Common myeloid progenitor, CD34-positive (primary cell): ENCODE measurements around the gene UGT3A1.

Source experiments
- CTCF ChIA-PET: fragments of 350-600 bp; sonication (Branson Sonifier 250); formaldehyde crosslinking; loops from one replicate; lab custom pipeline; 2021; ENCODE audit warnings: antibody characterized with exemption; lab: Charles Lee
- POLR2A ChIA-PET: fragments of 350-600 bp; sonication (Branson Sonifier 250); formaldehyde crosslinking; loops from one replicate; lab custom pipeline; 2021; ENCODE audit warnings: antibody characterized with exemption; lab: Charles Lee
- DNase-seq, 3 donors: peaks; one replicate each; pipeline versions ENCODE4 v3.0.0 to v3.0.0-alpha.2; 2013
- H3K27ac ChIP-seq, 2 experiments: 1 replicate in 1 of 2; 2 replicates in 1 of 2; pipeline ENCODE4 v1.7.0; 2013; ENCODE audit warnings: inconsistent platforms in 2 of 2, low read length in 2 of 2, mild to moderate bottlenecking in 2 of 2, low read depth in 1 of 2, moderate library complexity in 1 of 2; ENCODE audit not compliant: severe bottlenecking in 2 of 2, insufficient read depth in 1 of 2, poor library complexity in 1 of 2
- H3K27me3 ChIP-seq, 5 experiments: replicated peaks in 2 of 5; 1 replicate in 3 of 5; 2 replicates in 2 of 5; pipeline versions ENCODE4 v1.6.1 to v1.7.0; 2013; ENCODE audit warnings: low read length in 4 of 5, mild to moderate bottlenecking in 2 of 5, moderate library complexity in 2 of 5, inconsistent platforms in 1 of 5; ENCODE audit not compliant: insufficient read depth in 5 of 5, control insufficient read depth in 4 of 5
- H3K36me3 ChIP-seq, 4 experiments: 1 replicate in 2 of 4; 2 replicates in 2 of 4; pipeline versions ENCODE4 v1.6.1 to v1.7.0; 2013; ENCODE audit warnings: low read length in 3 of 4, control low read depth in 1 of 4, mild to moderate bottlenecking in 1 of 4; ENCODE audit not compliant: control insufficient read depth in 4 of 4, insufficient read depth in 4 of 4
- H3K4me1 ChIP-seq, 4 experiments: 1 replicate in 3 of 4; 2 replicates in 1 of 4; pipeline versions ENCODE4 v1.6.1 to v1.7.1; 2013; ENCODE audit warnings: low read length in 3 of 4, mild to moderate bottlenecking in 3 of 4, control low read depth in 1 of 4, inconsistent platforms in 1 of 4, moderate library complexity in 1 of 4; ENCODE audit not compliant: control insufficient read depth in 4 of 4, insufficient read depth in 4 of 4; ENCODE audit errors: control extremely low read depth in 1 of 4
- H3K4me3 ChIP-seq, 7 experiments: 1 replicate in 4 of 7; 2 replicates in 3 of 7; pipeline versions ENCODE4 v1.5.1 to v1.7.0; 2013; ENCODE audit warnings: mild to moderate bottlenecking in 7 of 7, low read length in 6 of 7, moderate library complexity in 6 of 7, inconsistent platforms in 2 of 7, low read depth in 2 of 7, control low read depth in 1 of 7; ENCODE audit not compliant: insufficient read depth in 4 of 7, control insufficient read depth in 1 of 7; ENCODE audit errors: extremely low read depth in 1 of 7
- H3K9me3 ChIP-seq, 5 experiments: 1 replicate in 4 of 5; 2 replicates in 1 of 5; pipeline versions ENCODE4 v1.6.1 to v1.7.1; 2013; ENCODE audit warnings: low read length in 4 of 5, mild to moderate bottlenecking in 2 of 5, inconsistent platforms in 1 of 5, low read depth in 1 of 5, moderate library complexity in 1 of 5; ENCODE audit not compliant: control insufficient read depth in 4 of 5, insufficient read depth in 2 of 5; ENCODE audit errors: control extremely low read depth in 1 of 5
- WGBS: methylation state at CpG from one replicate; pipeline ENCODE4 v1.1.5; 2013; ENCODE audit not compliant: insufficient coverage; 5-methylcytosine and 5-hydroxymethylcytosine counted together

The UGT3A1 gene

DNA sequence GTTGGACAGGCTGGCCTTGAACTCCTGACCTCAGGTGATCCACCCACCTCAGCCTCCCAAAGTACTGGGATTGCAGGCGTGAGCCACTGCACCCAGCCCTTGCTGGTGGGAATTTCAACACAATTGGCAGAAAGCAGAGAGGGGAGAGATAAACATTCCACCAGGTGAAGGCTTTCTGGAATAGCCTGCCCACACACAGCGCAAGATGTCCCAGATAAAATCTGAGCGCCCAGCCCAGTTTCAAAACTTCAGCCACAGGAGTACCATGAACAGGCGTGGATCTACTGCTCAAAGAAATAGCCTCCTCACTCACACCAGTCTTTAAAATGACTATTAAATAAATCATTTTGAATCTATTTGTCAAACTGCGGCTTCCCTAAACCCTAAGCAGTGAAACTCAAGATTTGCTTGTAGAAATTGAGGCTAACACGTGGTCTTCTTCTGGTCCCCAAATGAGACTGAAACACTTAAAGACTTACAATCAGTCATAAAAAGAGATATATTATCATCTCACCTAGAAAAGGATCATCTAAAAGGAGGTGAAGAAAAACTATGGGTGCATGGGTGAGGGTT is 87.5 kb downstream of the UGT3A1 start:
- Histone ChIP-seq H3K36me3 (no peaks in the 10 kb centered on the region), H3K4me3 (no peak overlapping the region), H3K4me1 (peaks cover 10 to 18% (median 13%) of the 10 kb centered on the region in 4 experiments), H3K27ac (no peak overlapping the region), H3K9me3 (peaks cover 0 to 9% (median 4%) of the 10 kb centered on the region in 5 experiments), H3K27me3 (no peaks in the 10 kb centered on the region)
- 100% methylated on average over 5 of the region's 6 CpGs for WGBS
- POLR2A ChIA-PET, result no interaction called here
- no peak for DNase-seq
- CTCF ChIA-PET, result interaction anchor here (1.0 kb wide), 2 partner anchors 10 to 13 kb away, joined by 3 read pairs; no protein-coding TSS in a partner anchor

DNA sequence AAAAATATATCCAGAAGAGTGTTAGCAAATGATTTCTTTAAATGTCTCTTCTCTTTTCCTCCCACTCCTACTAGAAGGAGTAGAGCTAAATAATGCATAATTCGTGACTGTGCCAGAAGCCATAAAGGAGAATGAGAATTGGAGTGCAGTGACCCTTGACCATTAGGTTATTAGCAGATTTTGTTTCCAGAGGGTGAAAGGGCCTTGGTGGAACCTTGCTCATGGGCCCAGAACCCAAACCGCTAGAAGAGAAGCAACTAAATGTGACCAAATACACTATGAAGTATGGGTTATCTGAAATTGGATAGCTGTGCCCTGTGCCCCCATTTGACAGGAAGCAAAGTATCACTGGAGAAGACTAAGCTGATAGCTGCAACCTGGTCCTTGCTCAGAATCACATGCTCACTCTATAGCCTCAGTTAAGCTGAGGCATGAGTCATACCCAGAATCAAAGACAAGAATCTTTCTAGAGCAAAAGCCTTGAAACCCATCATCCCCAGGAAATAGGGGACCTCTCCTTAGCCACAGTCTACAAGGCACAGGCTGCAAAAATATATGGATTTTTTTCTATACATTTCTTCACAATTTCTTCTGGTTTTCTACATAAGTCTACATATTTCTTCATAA is 89.0 kb downstream of the UGT3A1 start:
- peaks cover 0 to 9% (median 4%) of the 10 kb centered on the region in 5 experiments for H3K9me3 ChIP-seq
- CTCF ChIA-PET, result no interaction called here
- no peaks in the 10 kb centered on the region for H3K27me3 ChIP-seq
- H3K4me1 ChIP-seq, result peaks cover 0 to 4% (median 3%) of the 10 kb centered on the region in 4 experiments
- H3K4me3 ChIP-seq, result no peak overlapping the region
- no peaks in the 10 kb centered on the region for H3K36me3 ChIP-seq
- no peak overlapping the region for H3K27ac ChIP-seq
- 100% methylated on average over 1 of the region's 2 CpGs for WGBS
- POLR2A ChIA-PET, result no interaction called here
- no peak for DNase-seq
